Lower lobe of right lung (tissue), 2 donors: ENCODE measurements around the gene KLHL14. TPM values are rescaled to one million over a fixed set of nuclear protein-coding genes. Genes with fewer than 3 reads are reported as not detected.

Experiments
- ATAC-seq, 2 donors: fragments of 200-7000 bp; cut with Tn5 transposase; one replicate each; pipeline ENCODE4 v1.9.1; 2020 to 2022; ENCODE audit warnings: mild to moderate bottlenecking in 2 of 2, moderate library complexity in 2 of 2
- DNase-seq: peaks from one replicate; pipeline ENCODE4 v3.0.0-alpha.2; 2020
- H3K27ac ChIP-seq: fragments of 200-600 bp; one replicate; pipeline ENCODE4 v1.8.0; 2022
- H3K27me3 ChIP-seq: fragments of 200-600 bp; one replicate; pipeline ENCODE4 v1.8.0; 2022; ENCODE audit warnings: low read depth
- H3K36me3 ChIP-seq: fragments of 200-600 bp; one replicate; pipeline ENCODE4 v1.8.0; 2022; ENCODE audit warnings: mild to moderate bottlenecking
- H3K4me1 ChIP-seq: fragments of 200-600 bp; one replicate; pipeline ENCODE4 v1.8.0; 2022
- H3K4me3 ChIP-seq: fragments of 200-600 bp; one replicate; pipeline ENCODE4 v1.8.0; 2022; ENCODE audit warnings: mild to moderate bottlenecking
- H3K9me3 ChIP-seq: fragments of 200-600 bp; one replicate; pipeline ENCODE4 v1.8.0; 2022
- intact Hi-C: fragments of 100-400 bp; cut with DNase I; formaldehyde crosslinking; loops from one replicate; pipeline ENCODE4 v1.11.0; 2022
- total RNA-seq: library from RNA; stranded (reverse); fragmentation: NEBNext Ultra II Directional; extraction: Animal tissue kit (Norgen Biotek cat#: 25700); gene quantifications from one replicate; pipeline ENCODE4 v1.2.1, GENCODE V29; 2021
- TF ChIP-seq, protein P1 (sequence below): fragments of 200-600 bp; IDR thresholded peaks from one replicate; pipeline ENCODE4 v1.8.0; 2022; ENCODE audit warnings: antibody characterized with exemption, mild to moderate bottlenecking
- donor health status: DM: no; HTN: yes; CAD: no; lungs with severe emphysema.

The KLHL14 gene
- total RNA-seq, 1 donor from 2014 or later: 0.24 TPM

DNA sequence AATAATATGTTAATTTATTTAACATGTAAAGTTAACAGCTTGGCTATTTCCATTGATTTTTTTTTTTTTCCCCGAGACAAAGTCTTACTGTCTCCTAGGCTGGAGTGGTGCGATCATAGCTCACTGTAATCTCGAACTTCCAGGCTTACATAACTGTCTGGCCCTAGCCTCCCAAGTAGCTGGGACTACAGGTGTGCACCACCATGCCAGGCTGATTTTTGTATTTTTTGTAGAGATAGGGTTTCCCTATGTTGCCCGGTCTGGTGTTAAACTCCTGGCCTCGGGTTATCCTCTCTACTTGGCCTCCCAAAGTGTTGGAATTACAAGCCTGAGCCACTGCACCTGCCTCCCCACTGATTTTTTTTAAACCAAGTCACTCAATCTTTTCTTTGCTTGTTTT, 32.5 kb upstream of the KLHL14 start:
- Histone ChIP-seq H3K27ac (no peak overlapping the region), H3K4me1 (no peaks in the 10 kb centered on the region), H3K27me3 (no peaks in the 10 kb centered on the region), H3K9me3 (no peaks in the 10 kb centered on the region), H3K36me3 (no peaks in the 10 kb centered on the region), H3K4me3 (no peak overlapping the region)
- ATAC-seq: no peak
- TF ChIP-seq, protein P1, sequence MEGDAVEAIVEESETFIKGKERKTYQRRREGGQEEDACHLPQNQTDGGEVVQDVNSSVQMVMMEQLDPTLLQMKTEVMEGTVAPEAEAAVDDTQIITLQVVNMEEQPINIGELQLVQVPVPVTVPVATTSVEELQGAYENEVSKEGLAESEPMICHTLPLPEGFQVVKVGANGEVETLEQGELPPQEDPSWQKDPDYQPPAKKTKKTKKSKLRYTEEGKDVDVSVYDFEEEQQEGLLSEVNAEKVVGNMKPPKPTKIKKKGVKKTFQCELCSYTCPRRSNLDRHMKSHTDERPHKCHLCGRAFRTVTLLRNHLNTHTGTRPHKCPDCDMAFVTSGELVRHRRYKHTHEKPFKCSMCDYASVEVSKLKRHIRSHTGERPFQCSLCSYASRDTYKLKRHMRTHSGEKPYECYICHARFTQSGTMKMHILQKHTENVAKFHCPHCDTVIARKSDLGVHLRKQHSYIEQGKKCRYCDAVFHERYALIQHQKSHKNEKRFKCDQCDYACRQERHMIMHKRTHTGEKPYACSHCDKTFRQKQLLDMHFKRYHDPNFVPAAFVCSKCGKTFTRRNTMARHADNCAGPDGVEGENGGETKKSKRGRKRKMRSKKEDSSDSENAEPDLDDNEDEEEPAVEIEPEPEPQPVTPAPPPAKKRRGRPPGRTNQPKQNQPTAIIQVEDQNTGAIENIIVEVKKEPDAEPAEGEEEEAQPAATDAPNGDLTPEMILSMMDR: no peak
- intact Hi-C loops: no loop called here
- DNase-seq: no peak

DNA sequence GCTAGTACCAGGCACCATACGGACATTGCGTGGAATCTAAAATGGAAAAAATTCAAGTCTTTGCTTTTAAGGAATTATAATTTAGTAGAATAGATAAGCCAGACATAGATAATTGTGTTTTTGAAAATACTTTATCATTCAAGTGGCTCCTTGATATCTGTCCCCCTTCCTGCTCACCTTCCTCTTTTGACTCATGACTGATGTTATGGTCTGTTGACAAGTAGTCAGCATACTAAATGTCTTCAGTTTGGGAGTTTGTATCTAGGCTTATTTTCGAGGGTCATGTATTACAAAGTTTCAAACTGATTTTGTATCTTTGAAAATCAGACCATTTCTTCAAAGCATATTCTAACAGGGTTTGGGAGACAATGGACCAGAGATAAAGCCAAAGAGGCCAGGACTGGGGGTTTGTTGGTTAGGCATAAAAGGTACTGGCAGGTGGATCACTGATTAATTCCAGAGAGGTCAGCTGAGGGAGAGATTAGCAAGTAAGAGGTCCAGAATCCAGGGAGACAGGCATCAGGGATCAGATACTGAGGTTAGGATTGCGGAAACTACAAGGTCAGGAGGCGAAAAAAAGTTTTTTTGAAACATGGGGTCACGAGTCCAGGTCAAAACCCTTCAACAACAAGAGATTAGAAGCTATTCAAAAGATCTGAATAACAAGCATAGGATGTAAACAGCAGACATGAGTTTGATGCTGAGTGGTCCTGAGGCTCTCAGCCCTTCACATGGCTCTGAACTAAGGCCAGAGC, 31.5 kb upstream of the KLHL14 start:
- intact Hi-C loops: no loop called here
- no peaks in the 10 kb centered on the region for H3K36me3 ChIP-seq

DNA sequence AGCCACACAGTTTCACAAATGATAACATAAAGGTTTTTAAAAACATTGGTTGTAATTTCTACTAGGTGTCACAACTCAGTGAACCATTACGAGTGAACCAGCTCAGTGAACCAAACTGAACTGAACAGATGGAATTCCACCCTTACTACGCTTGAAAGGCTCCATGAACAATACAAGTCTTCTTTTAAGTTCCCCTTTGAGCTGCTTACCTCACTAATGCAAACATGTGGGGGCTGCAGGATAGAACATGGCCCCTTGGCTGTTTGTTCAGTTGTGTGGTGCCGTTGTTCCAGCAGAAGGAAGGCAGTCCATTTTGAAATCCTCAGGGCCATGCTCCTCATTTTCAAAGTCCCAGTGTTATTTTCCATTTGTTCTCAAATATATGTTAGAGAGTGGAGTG, 30.7 kb upstream of the KLHL14 start:
- H3K4me1 ChIP-seq: no peaks in the 10 kb centered on the region
- H3K36me3 ChIP-seq: no peaks in the 10 kb centered on the region
- TF ChIP-seq, protein P1: no peak
- DNase-seq (no peak), ATAC-seq (no peak)
- H3K9me3 ChIP-seq: peaks cover 2% of the 10 kb centered on the region
- H3K27me3 ChIP-seq: no peaks in the 10 kb centered on the region
- no peak overlapping the region for H3K27ac ChIP-seq
- no peak overlapping the region for H3K4me3 ChIP-seq
- intact Hi-C loops: no loop called here

More for the DNA sequence above, 31.5 kb upstream of the KLHL14 start:
- DNase-seq: no peak
- no peaks in the 10 kb centered on the region for H3K4me1 ChIP-seq
- no peaks in the 10 kb centered on the region for H3K27me3 ChIP-seq
- ATAC-seq: no peak
- H3K27ac ChIP-seq: no peak overlapping the region
- no peaks in the 10 kb centered on the region for H3K9me3 ChIP-seq
- no peak overlapping the region for H3K4me3 ChIP-seq
- TF ChIP-seq, protein P1: no peak

DNA sequence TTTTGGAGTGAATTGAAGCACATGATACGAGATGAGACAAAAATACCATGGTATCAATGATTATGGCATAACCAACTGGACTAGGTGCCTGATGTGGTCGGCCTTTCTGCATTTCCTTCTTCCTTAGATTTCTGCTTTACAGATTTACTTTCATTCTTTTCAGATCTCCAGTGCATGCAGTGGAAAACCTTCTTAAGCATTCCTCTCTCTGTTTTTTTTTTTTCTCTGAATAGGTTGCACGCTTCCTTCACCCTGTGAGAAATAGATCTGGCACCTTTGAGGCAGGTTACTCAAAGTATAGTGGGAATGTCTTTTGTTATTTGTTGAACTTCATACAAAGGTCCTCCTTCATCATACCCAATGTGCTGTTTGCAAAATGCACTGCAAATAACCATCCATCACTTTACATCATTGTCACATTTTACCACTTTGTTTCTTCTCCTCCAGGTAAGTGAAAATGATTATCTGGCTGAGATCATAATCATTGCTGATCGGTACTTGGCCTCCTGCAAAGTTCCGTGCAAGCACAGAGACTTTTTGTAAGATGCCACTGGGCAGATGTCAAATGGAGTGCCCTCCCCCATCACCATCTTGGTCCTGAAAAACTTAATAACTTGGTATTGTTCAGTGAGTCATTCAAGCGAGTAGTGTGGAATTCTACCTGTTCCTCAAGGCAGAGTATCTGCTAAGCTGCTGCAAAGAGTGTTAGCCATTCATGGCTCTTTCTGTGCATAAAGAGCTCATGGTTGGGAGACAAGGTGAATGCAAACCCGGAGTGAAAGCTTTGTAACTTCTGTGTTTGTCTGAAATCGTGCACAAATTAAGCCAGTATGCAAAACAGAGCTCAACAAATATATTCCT, 30.0 kb upstream of the KLHL14 start:
- Histone ChIP-seq H3K27me3 (no peaks in the 10 kb centered on the region), H3K9me3 (peaks cover 9% of the 10 kb centered on the region), H3K27ac (no peak overlapping the region), H3K4me3 (no peak overlapping the region), H3K36me3 (no peaks in the 10 kb centered on the region), H3K4me1 (no peaks in the 10 kb centered on the region)
- TF ChIP-seq, protein P1: no peak
- ATAC-seq (no peak), DNase-seq (no peak)
- intact Hi-C loops: no loop called here

DNA sequence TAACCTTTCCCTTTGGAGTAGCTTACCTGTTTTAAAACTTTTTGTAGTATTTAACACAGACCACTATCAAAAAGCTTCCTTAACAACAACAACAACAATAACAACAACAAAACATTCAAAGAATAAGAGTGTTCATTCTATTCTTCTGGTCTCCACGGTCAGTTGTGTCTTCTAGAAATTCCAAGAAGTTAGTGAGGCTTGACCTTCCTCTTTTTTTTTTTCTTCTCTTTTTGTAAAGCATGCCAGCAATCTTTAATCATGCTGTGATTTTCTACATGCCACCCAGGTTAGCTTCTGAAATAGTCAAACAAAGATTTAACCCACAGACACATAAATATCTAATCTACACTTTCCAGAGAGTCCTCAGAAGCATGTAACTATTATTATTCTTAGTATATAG, 28.4 kb upstream of the KLHL14 start:
- intact Hi-C loops: no loop called here
- DNase-seq: no peak
- no peak for ATAC-seq
- H3K4me3 ChIP-seq: no peak overlapping the region
- H3K27me3 ChIP-seq: no peaks in the 10 kb centered on the region
- peaks cover 10% of the 10 kb centered on the region for H3K9me3 ChIP-seq
- no peaks in the 10 kb centered on the region for H3K4me1 ChIP-seq
- TF ChIP-seq, protein P1: no peak
- H3K36me3 ChIP-seq: no peaks in the 10 kb centered on the region
- no peak overlapping the region for H3K27ac ChIP-seq
